ENCODE results near the gene MRAS. TPM values are rescaled to one million over a fixed set of nuclear protein-coding genes. Genes with fewer than 3 reads are reported as not detected.
A peak's percentile ranks its signal among the peaks of the same experiment; 100 is the strongest.

MRAS gene
- polyA plus RNA-seq, 3 donors, result 6.2 to 13.2 (median 8.3) TPM

- intact Hi-C loops (cut with micrococcal nuclease), result no loop called here
- no peak overlapping the region for H3K4me3 ChIP-seq (replicated peaks in 1 of 3; ENCODE audit: low read depth in 2 of 3, low read length in 3 of 3)
- H3K27me3 Mint-ChIP-seq (ENCODE audit: low read depth in 3 of 3), result peaks cover 9 to 33% (median 29%) of the 10 kb centered on the region in 3 donors
- H2AFZ ChIP-seq (ENCODE audit: insufficient read depth, low read depth, low read length, poor library complexity, severe bottlenecking), result no peak overlapping the region
- peaks cover 17% of the 10 kb centered on the region for H3K4me1 Mint-ChIP-seq
- TF ChIP-seq CTCF (IDR thresholded peaks at IDR 0.05), result peak; percentile 62
- peaks cover 15 to 17% of the 10 kb centered on the region in 2 donors for H3K4me1 ChIP-seq (ENCODE audit: control insufficient read depth in 1 of 2, insufficient read depth in 2 of 2, low read length in 2 of 2)
- H3K4me3 Mint-ChIP-seq, result no peak overlapping the region
- H3K27me3 ChIP-seq (ENCODE audit: control insufficient read depth in 2 of 2, insufficient read depth in 2 of 2, low read length in 2 of 2), result peaks cover 2 to 16% of the 10 kb centered on the region in 2 donors
- DNase-seq, result peak; percentile 12 to 22 (median 20)
- no peak overlapping the region for H3K4me2 ChIP-seq (replicated peaks; ENCODE audit: extremely low read depth, low read length, poor library complexity, severe bottlenecking)
- H3K27ac ChIP-seq (ENCODE audit: low read depth in 1 of 2, low read length in 2 of 2), result no peak overlapping the region
- H3K36me3 Mint-ChIP-seq, result no peaks in the 10 kb centered on the region
- WGBS (ENCODE audit: insufficient coverage), result no CpG with 5 or more reads among the region's 4 CpGs
- H3K9ac ChIP-seq (ENCODE audit: insufficient read depth, low read length, poor library complexity, severe bottlenecking), result no peak overlapping the region
- no peaks in the 10 kb centered on the region for H3K9me3 Mint-ChIP-seq
- no peaks in the 10 kb centered on the region for H3K36me3 ChIP-seq (replicated peaks in 1 of 2; ENCODE audit: control insufficient read depth in 1 of 2, insufficient read depth in 2 of 2, low read length in 2 of 2)
- no peaks in the 10 kb centered on the region for H4K20me1 ChIP-seq (ENCODE audit: insufficient read depth, low read length)
- no peaks in the 10 kb centered on the region for H3K79me2 ChIP-seq (ENCODE audit: insufficient read depth, low read length)
- H3K27ac Mint-ChIP-seq, result no peak overlapping the region
- no peaks in the 10 kb centered on the region for H3K9me3 ChIP-seq (replicated peaks in 1 of 2; ENCODE audit: control insufficient read depth in 1 of 2, insufficient read depth in 1 of 2, low read length in 2 of 2)
Measured at GRCh38 chr3:138332472-138333073, 15.8 kb upstream of the MRAS start.

- no peak for TF ChIP-seq CTCF (IDR thresholded peaks at IDR 0.05)
- intact Hi-C loops (cut with micrococcal nuclease), result no loop called here
Measured at GRCh38 chr3:138334608-138335007, 13.8 kb upstream of the MRAS start.

More at GRCh38 chr3:138334608-138335007, 13.8 kb upstream of the MRAS start:
- Histone ChIP-seq H3K4me1 (ENCODE audit: control insufficient read depth in 1 of 2, insufficient read depth in 2 of 2, low read length in 2 of 2) (peaks cover 4 to 6% of the 10 kb centered on the region in 2 donors), H3K9ac (ENCODE audit: insufficient read depth, low read length, poor library complexity, severe bottlenecking) (no peak overlapping the region), H3K4me3 (replicated peaks in 1 of 3; ENCODE audit: low read depth in 2 of 3, low read length in 3 of 3) (no peak overlapping the region), H3K27ac (ENCODE audit: low read depth in 1 of 2, low read length in 2 of 2) (no peak overlapping the region), H3K27me3 (ENCODE audit: control insufficient read depth in 2 of 2, insufficient read depth in 2 of 2, low read length in 2 of 2) (peaks cover 2 to 8% of the 10 kb centered on the region in 2 donors), H2AFZ (ENCODE audit: insufficient read depth, low read depth, low read length, poor library complexity, severe bottlenecking) (no peak overlapping the region), H3K79me2 (ENCODE audit: insufficient read depth, low read length) (no peaks in the 10 kb centered on the region), H3K36me3 (replicated peaks in 1 of 2; ENCODE audit: control insufficient read depth in 1 of 2, insufficient read depth in 2 of 2, low read length in 2 of 2) (no peaks in the 10 kb centered on the region), H4K20me1 (ENCODE audit: insufficient read depth, low read length) (no peaks in the 10 kb centered on the region), H3K4me2 (replicated peaks; ENCODE audit: extremely low read depth, low read length, poor library complexity, severe bottlenecking) (no peak overlapping the region), H3K9me3 (replicated peaks in 1 of 2; ENCODE audit: control insufficient read depth in 1 of 2, insufficient read depth in 1 of 2, low read length in 2 of 2) (no peaks in the 10 kb centered on the region)
- no peak overlapping the region for H3K27ac Mint-ChIP-seq
- DNase-seq, result no peak
- WGBS (ENCODE audit: insufficient coverage), result 89% methylated on average over 3 of the region's 4 CpGs
- H3K36me3 Mint-ChIP-seq, result no peaks in the 10 kb centered on the region
- no peaks in the 10 kb centered on the region for H3K9me3 Mint-ChIP-seq
- peaks cover 5% of the 10 kb centered on the region for H3K4me1 Mint-ChIP-seq
- H3K27me3 Mint-ChIP-seq (ENCODE audit: low read depth in 3 of 3), result peaks cover 9 to 25% (median 19%) of the 10 kb centered on the region in 3 donors
- no peak overlapping the region for H3K4me3 Mint-ChIP-seq

Data from CD14-positive monocyte (primary cell).